ENCODE results near the gene ANXA11. TPM values are rescaled to one million over a fixed set of nuclear protein-coding genes. Genes with fewer than 3 reads are reported as not detected.

Gene ANXA11
- total and polyA plus RNA-seq, 2 experiments from 2014 or later: 92.8 to 168 TPM

GRCh38 chr10:80161321-80162083 lies 43.8 kb downstream of the ANXA11 start:
- Histone ChIP-seq H3K4me1 (ENCODE audit: insufficient read depth) (peaks cover 14% of the 10 kb centered on the region), H3K27ac (no peak overlapping the region), H3K4me3 (no peak overlapping the region), H3K9me2 (replicated peaks; ENCODE audit: insufficient read depth) (no peaks in the 10 kb centered on the region), H3K79me2 (peaks cover 4% of the 10 kb centered on the region), H3K4me2 (no peak overlapping the region), H2AFZ (no peak overlapping the region), H3K27me3 (no peaks in the 10 kb centered on the region), H3K36me3 (replicated peaks; ENCODE audit: insufficient read depth, low read depth) (no peaks in the 10 kb centered on the region), H3K9me3 (ENCODE audit: low read depth) (no peaks in the 10 kb centered on the region), H4K20me1 (ENCODE audit: insufficient read depth, poor library complexity, severe bottlenecking) (peaks cover 6% of the 10 kb centered on the region)
- 82% methylated on average over 21 of the region's 21 CpGs for WGBS (ENCODE audit: low lambda C conversion rate, missing lambda C conversion rate)
- DNase-seq (ENCODE audit: low spot score): no peak
- TF ChIP-seq CTCF (IDR thresholded peaks at IDR 0.05; ENCODE audit: poor library complexity) (peak; percentile 20), EZH2 (IDR thresholded peaks at IDR 0.05; ENCODE audit: borderline replicate concordance) (no peak)

- H3K79me2 ChIP-seq: peaks cover 4% of the 10 kb centered on the region
- H3K9me3 ChIP-seq (ENCODE audit: low read depth): no peaks in the 10 kb centered on the region
- TF ChIP-seq EZH2 (IDR thresholded peaks at IDR 0.05; ENCODE audit: borderline replicate concordance): no peak
- no peak for TF ChIP-seq CTCF (IDR thresholded peaks at IDR 0.05; ENCODE audit: poor library complexity)
- no peak for TF ChIP-seq EZH2phosphoT487 (IDR thresholded peaks at IDR 0.05; ENCODE audit: low read depth, severe bottlenecking, unreplicated experiment)
- H4K20me1 ChIP-seq (ENCODE audit: insufficient read depth, poor library complexity, severe bottlenecking): peaks cover 6% of the 10 kb centered on the region
- WGBS (ENCODE audit: low lambda C conversion rate, missing lambda C conversion rate): 96% methylated on average over 17 of the region's 17 CpGs
- H3K9me2 ChIP-seq (replicated peaks; ENCODE audit: insufficient read depth): no peaks in the 10 kb centered on the region
- H3K4me3 ChIP-seq: no peak overlapping the region
- H3K4me2 ChIP-seq: no peak overlapping the region
- no peaks in the 10 kb centered on the region for H3K27me3 ChIP-seq
- no peak overlapping the region for H3K27ac ChIP-seq
- peaks cover 14% of the 10 kb centered on the region for H3K4me1 ChIP-seq (ENCODE audit: insufficient read depth)
- H3K36me3 ChIP-seq (replicated peaks; ENCODE audit: insufficient read depth, low read depth): no peaks in the 10 kb centered on the region
- DNase-seq (ENCODE audit: low spot score): no peak
- H2AFZ ChIP-seq: no peak overlapping the region
These were observed 44.7 kb downstream of the ANXA11 start for GRCh38 chr10:80160361-80161320.

GRCh38 chr10:80159166-80159873 lies 46.0 kb downstream of the ANXA11 start:
- H3K4me1 ChIP-seq (ENCODE audit: insufficient read depth): peaks cover 18% of the 10 kb centered on the region
- peaks cover under 1% of the 10 kb centered on the region for H4K20me1 ChIP-seq (ENCODE audit: insufficient read depth, poor library complexity, severe bottlenecking)
- 80% methylated on average over 9 of the region's 9 CpGs for WGBS (ENCODE audit: low lambda C conversion rate, missing lambda C conversion rate)
- no peak overlapping the region for H2AFZ ChIP-seq
- DNase-seq (ENCODE audit: low spot score): no peak
- H3K36me3 ChIP-seq (replicated peaks; ENCODE audit: insufficient read depth, low read depth): no peaks in the 10 kb centered on the region
- no peak overlapping the region for H3K4me3 ChIP-seq
- no peaks in the 10 kb centered on the region for H3K27me3 ChIP-seq
- H3K27ac ChIP-seq: peak overlapping the region; percentile 91
- no peaks in the 10 kb centered on the region for H3K9me2 ChIP-seq (replicated peaks; ENCODE audit: insufficient read depth)
- H3K4me2 ChIP-seq: no peak overlapping the region
- no peaks in the 10 kb centered on the region for H3K79me2 ChIP-seq
- no peaks in the 10 kb centered on the region for H3K9me3 ChIP-seq (ENCODE audit: low read depth)
- TF ChIP-seq CTCF (IDR thresholded peaks at IDR 0.05; ENCODE audit: poor library complexity): no peak
- TF ChIP-seq EZH2 (IDR thresholded peaks at IDR 0.05; ENCODE audit: borderline replicate concordance): no peak
- TF ChIP-seq EZH2phosphoT487 (IDR thresholded peaks at IDR 0.05; ENCODE audit: low read depth, severe bottlenecking, unreplicated experiment): no peak

Data from hepatocyte (in vitro differentiated cells).